A549 (cell line): Measurements from ENCODE around the gene CLEC2B.

Source experiments
- BCL3 ChIP-seq: fragments of >200 bp; sonication (Bioruptor Twin); formaldehyde crosslinking; IDR thresholded peaks from 3 replicates; pipeline ENCODE4 v1.6.1; 2016
- BHLHE40 ChIP-seq: IDR thresholded peaks from 2 replicates; pipeline ENCODE4 v1.6.1; 2012; ENCODE audit warnings: low read depth, low read length, inconsistent platforms
- NFE2L2 ChIP-seq: fragments of 150-350 bp; conservative IDR thresholded peaks from 2 replicates; pipeline ENCODE4 v1.6.1; 2014; ENCODE audit warnings: low read length
- POLR2A ChIP-seq: IDR thresholded peaks from 2 replicates; pipeline ENCODE4 v1.6.1; 2012; ENCODE audit warnings: mild to moderate bottlenecking, low read length
- RAD21 ChIP-seq, 2 experiments: fragments of >200 bp in 1 of 2; sonication (Bioruptor Twin) in 1 of 2; formaldehyde crosslinking in 1 of 2; IDR thresholded peaks in 1 of 2; conservative IDR thresholded peaks in 1 of 2; 2 replicates in 1 of 2; 3 replicates in 1 of 2; pipeline ENCODE4 v1.6.1; 2012 to 2018; ENCODE audit warnings: inconsistent platforms in 1 of 2
- TF ChIP-seq, protein P1 (sequence below): IDR thresholded peaks from 2 replicates; pipeline ENCODE4 v1.6.1; 2012
- TF ChIP-seq, protein P2 (sequence below): fragments of >200 bp; sonication (Bioruptor Twin); formaldehyde crosslinking; IDR thresholded peaks from 3 replicates; pipeline ENCODE4 v1.5.1; 2016

GRCh38 chr12:9868311-9868801 is 798 bp downstream of the CLEC2B start:
- TF ChIP-seq, protein P1, sequence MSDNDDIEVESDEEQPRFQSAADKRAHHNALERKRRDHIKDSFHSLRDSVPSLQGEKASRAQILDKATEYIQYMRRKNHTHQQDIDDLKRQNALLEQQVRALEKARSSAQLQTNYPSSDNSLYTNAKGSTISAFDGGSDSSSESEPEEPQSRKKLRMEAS = no peak
- TF ChIP-seq BCL3 = no peak
- TF ChIP-seq NFE2L2 = no peak
- TF ChIP-seq, protein P2, sequence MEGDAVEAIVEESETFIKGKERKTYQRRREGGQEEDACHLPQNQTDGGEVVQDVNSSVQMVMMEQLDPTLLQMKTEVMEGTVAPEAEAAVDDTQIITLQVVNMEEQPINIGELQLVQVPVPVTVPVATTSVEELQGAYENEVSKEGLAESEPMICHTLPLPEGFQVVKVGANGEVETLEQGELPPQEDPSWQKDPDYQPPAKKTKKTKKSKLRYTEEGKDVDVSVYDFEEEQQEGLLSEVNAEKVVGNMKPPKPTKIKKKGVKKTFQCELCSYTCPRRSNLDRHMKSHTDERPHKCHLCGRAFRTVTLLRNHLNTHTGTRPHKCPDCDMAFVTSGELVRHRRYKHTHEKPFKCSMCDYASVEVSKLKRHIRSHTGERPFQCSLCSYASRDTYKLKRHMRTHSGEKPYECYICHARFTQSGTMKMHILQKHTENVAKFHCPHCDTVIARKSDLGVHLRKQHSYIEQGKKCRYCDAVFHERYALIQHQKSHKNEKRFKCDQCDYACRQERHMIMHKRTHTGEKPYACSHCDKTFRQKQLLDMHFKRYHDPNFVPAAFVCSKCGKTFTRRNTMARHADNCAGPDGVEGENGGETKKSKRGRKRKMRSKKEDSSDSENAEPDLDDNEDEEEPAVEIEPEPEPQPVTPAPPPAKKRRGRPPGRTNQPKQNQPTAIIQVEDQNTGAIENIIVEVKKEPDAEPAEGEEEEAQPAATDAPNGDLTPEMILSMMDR = no peak
- TF ChIP-seq BHLHE40 = no peak
- no peak for TF ChIP-seq RAD21 (conservative IDR thresholded peaks at IDR 0.05 in 1 of 2, IDR thresholded peaks at IDR 0.05 in 1 of 2)
- no peak for TF ChIP-seq POLR2A
